ENCODE results near the gene USP35. TPM values are rescaled to one million over a fixed set of nuclear protein-coding genes. Genes with fewer than 3 reads are reported as not detected.

Gene USP35
- total RNA-seq, 1 experiment from 2014 or later, result 11.8 TPM

- intact Hi-C loops (cut with micrococcal nuclease; ENCODE audit: unreplicated experiment), result no loop called here
- ATAC-seq (no peak), DNase-seq (ENCODE audit: low read depth, low spot score) (no peak)
- TF ChIP-seq TCF7L2 (IDR thresholded peaks at IDR 0.05; ENCODE audit: low read depth, low read length), result no peak
- ChIA-PET CTCF (no interaction called here), POLR2A (no interaction called here)
- no peak overlapping the region for H3K4me3 ChIP-seq (ENCODE audit: low read depth in 2 of 2, low read length in 2 of 2)
- BruUV-seq (replicated peaks), result no TSS peak
- no peaks in the 10 kb centered on the region for H3K9me3 ChIP-seq (ENCODE audit: control insufficient read depth, insufficient read depth, low read depth, low read length)
- no peaks in the 10 kb centered on the region for H3K27me3 ChIP-seq (ENCODE audit: control insufficient read depth, insufficient read depth, low read length)
- H3K4me1 ChIP-seq (ENCODE audit: control insufficient read depth, insufficient read depth, low read length), result peaks cover 8% of the 10 kb centered on the region; the same call in 1 of the 2 replicates
- no peaks in the 10 kb centered on the region for H3K36me3 ChIP-seq (ENCODE audit: control insufficient read depth, insufficient read depth, low read length)
- no peak overlapping the region for H3K27ac ChIP-seq (ENCODE audit: low read length)
- in situ Hi-C loops (cut with HindIII; ENCODE audit: low pct_unique_long_range_greater_than_20kb, low sequenced_read_pairs), result no loop called here
Observed at GRCh38 chr11:78193806-78194205, 5.1 kb downstream of the USP35 start.

DNA sequence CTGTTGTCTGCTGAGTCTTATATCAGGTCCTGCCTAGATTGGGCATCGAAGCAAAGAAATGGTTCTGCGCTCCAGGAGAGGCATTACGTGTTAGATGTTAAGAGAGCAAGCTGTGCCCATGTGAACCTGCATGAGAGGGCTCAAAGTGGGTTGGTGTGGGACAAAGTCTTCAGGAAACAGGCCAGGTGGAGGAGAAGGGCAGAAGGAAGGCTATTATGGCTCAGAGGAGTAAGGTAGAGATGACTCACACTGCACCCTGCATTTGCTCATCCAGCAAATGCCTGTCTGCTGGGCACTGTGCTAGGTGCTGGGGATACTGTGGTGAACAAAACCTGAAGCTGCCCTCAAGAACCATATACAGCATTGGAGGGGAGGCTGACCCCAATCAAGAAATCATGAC is 5.8 kb downstream of the USP35 start:
- in situ Hi-C loops (cut with HindIII; ENCODE audit: low pct_unique_long_range_greater_than_20kb, low sequenced_read_pairs), result no loop called here
- Histone ChIP-seq H3K4me3 (ENCODE audit: low read depth in 2 of 2, low read length in 2 of 2) (no peak overlapping the region), H3K9me3 (ENCODE audit: control insufficient read depth, insufficient read depth, low read depth, low read length) (no peaks in the 10 kb centered on the region), H3K27ac (ENCODE audit: low read length) (no peak overlapping the region), H3K36me3 (ENCODE audit: control insufficient read depth, insufficient read depth, low read length) (no peaks in the 10 kb centered on the region), H3K27me3 (ENCODE audit: control insufficient read depth, insufficient read depth, low read length) (no peaks in the 10 kb centered on the region), H3K4me1 (ENCODE audit: control insufficient read depth, insufficient read depth, low read length) (peaks cover 5% of the 10 kb centered on the region; the same call in 1 of the 2 replicates)
- intact Hi-C loops (cut with micrococcal nuclease; ENCODE audit: unreplicated experiment), result no loop called here
- BruUV-seq (replicated peaks), result no TSS peak
- ChIA-PET POLR2A (no interaction called here), CTCF (no interaction called here)
- DNase-seq (ENCODE audit: low read depth, low spot score), result no peak
- ATAC-seq, result no peak
- TF ChIP-seq CTCF (IDR thresholded peaks at IDR 0.05) (no peak), POLR2AphosphoS5 (IDR thresholded peaks at IDR 0.05; ENCODE audit: low read depth, low read length) (no peak), REST (IDR thresholded peaks at IDR 0.05; ENCODE audit: insufficient read depth in 1 of 2, low read depth in 2 of 2, low read length in 1 of 2) (no peak), TCF7L2 (IDR thresholded peaks at IDR 0.05; ENCODE audit: low read depth, low read length) (no peak), SIN3A (IDR thresholded peaks at IDR 0.05; ENCODE audit: borderline replicate concordance, insufficient read depth, low read depth, low read length) (no peak)

GRCh38 chr11:78195917-78196560 is 7.3 kb downstream of the USP35 start:
- in situ Hi-C loops (cut with HindIII; ENCODE audit: low pct_unique_long_range_greater_than_20kb, low sequenced_read_pairs) (no loop called here), intact Hi-C loops (cut with micrococcal nuclease; ENCODE audit: unreplicated experiment) (no loop called here)
- Histone ChIP-seq H3K36me3 (ENCODE audit: control insufficient read depth, insufficient read depth, low read length) (no peaks in the 10 kb centered on the region), H3K4me3 (ENCODE audit: low read depth in 2 of 2, low read length in 2 of 2) (no peak overlapping the region), H3K4me1 (ENCODE audit: control insufficient read depth, insufficient read depth, low read length) (no peaks in the 10 kb centered on the region), H3K27me3 (ENCODE audit: control insufficient read depth, insufficient read depth, low read length) (no peaks in the 10 kb centered on the region), H3K27ac (ENCODE audit: low read length) (no peak overlapping the region), H3K9me3 (ENCODE audit: control insufficient read depth, insufficient read depth, low read depth, low read length) (no peaks in the 10 kb centered on the region)
- DNase-seq (ENCODE audit: low read depth, low spot score) (no peak), ATAC-seq (no peak)
- no TSS peak for BruUV-seq (replicated peaks)
- TF ChIP-seq SIN3A (IDR thresholded peaks at IDR 0.05; ENCODE audit: borderline replicate concordance, insufficient read depth, low read depth, low read length), result no peak
- no peak for TF ChIP-seq REST (IDR thresholded peaks at IDR 0.05; ENCODE audit: insufficient read depth in 1 of 2, low read depth in 2 of 2, low read length in 1 of 2)
- TF ChIP-seq POLR2AphosphoS5 (IDR thresholded peaks at IDR 0.05; ENCODE audit: low read depth, low read length), result no peak
- no peak for TF ChIP-seq CTCF (IDR thresholded peaks at IDR 0.05)
- no peak for TF ChIP-seq TCF7L2 (IDR thresholded peaks at IDR 0.05; ENCODE audit: low read depth, low read length)
- CTCF ChIA-PET, result no interaction called here
- POLR2A ChIA-PET, result no interaction called here

Data from Panc1 (cell line).